Bronchial epithelial cell (primary cell): ENCODE results near the gene PHPT1. TPM values are rescaled to one million over a fixed set of nuclear protein-coding genes. Genes with fewer than 3 reads are reported as not detected.

Experiments
- DNase-seq: peaks from one replicate; pipeline ENCODE4 v3.0.0-alpha.2; 2010; ENCODE audit warnings: low read depth
- FAIRE-seq: peaks from 2 replicates; lab custom pipeline; 2011; peaks lifted over from hg19 to GRCh38; lab: Jason Lieb, UNC
- H3K27me3 ChIP-seq: 2 replicates; pipeline ENCODE4 v1.5.1; 2011; ENCODE audit warnings: low read length; ENCODE audit not compliant: control insufficient read depth, insufficient read depth
- H3K36me3 ChIP-seq: 2 replicates; pipeline ENCODE4 v1.5.1; 2011; ENCODE audit warnings: low read length; ENCODE audit not compliant: control insufficient read depth, insufficient read depth
- H3K4me3 ChIP-seq: 2 replicates; pipeline ENCODE4 v1.5.1; 2011; ENCODE audit warnings: mild to moderate bottlenecking, low read depth, low read length, control low read depth
- CTCF ChIP-seq: IDR thresholded peaks from 2 replicates; pipeline ENCODE4 v1.5.1; 2011; ENCODE audit warnings: mild to moderate bottlenecking, moderate library complexity, low read length, control low read depth, inconsistent platforms; ENCODE audit not compliant: insufficient read depth, severe bottlenecking
- total RNA-seq: library from RNA; depleted of rRNA; stranded (reverse); fragments of >200 nt; gene quantifications from 2 replicates; pipeline ENCODE4 v1.2.1, GENCODE V29; 2014

The PHPT1 gene
- total RNA-seq, 1 donor from 2014 or later = 57.9 TPM

GRCh38 chr9:136847088-136847825 is 2.0 kb upstream of the PHPT1 start:
- peak overlapping the region; percentile 80 for H3K4me3 ChIP-seq
- H3K27me3 ChIP-seq = peaks cover 7% of the 10 kb centered on the region
- no peak for TF ChIP-seq CTCF
- DNase-seq (peak; percentile 44), FAIRE-seq (no peak)
- H3K36me3 ChIP-seq = peaks cover 10% of the 10 kb centered on the region

- TF ChIP-seq CTCF = no peak
- peaks cover 7% of the 10 kb centered on the region for H3K27me3 ChIP-seq
- peak overlapping the region; percentile 80 for H3K4me3 ChIP-seq
- DNase-seq = peak; percentile 61
- peaks cover 10% of the 10 kb centered on the region for H3K36me3 ChIP-seq
- no peak for FAIRE-seq
These were observed 1.3 kb upstream of the PHPT1 start for GRCh38 chr9:136847826-136848392.

- H3K4me3 ChIP-seq = peak overlapping the region; percentile 80
- DNase-seq (peak; percentile 8), FAIRE-seq (no peak)
- peaks cover 10% of the 10 kb centered on the region for H3K36me3 ChIP-seq
- TF ChIP-seq CTCF = no peak
- H3K27me3 ChIP-seq = peaks cover 7% of the 10 kb centered on the region
These were observed 694 bp upstream of the PHPT1 start for GRCh38 chr9:136848393-136849037.

DNA sequence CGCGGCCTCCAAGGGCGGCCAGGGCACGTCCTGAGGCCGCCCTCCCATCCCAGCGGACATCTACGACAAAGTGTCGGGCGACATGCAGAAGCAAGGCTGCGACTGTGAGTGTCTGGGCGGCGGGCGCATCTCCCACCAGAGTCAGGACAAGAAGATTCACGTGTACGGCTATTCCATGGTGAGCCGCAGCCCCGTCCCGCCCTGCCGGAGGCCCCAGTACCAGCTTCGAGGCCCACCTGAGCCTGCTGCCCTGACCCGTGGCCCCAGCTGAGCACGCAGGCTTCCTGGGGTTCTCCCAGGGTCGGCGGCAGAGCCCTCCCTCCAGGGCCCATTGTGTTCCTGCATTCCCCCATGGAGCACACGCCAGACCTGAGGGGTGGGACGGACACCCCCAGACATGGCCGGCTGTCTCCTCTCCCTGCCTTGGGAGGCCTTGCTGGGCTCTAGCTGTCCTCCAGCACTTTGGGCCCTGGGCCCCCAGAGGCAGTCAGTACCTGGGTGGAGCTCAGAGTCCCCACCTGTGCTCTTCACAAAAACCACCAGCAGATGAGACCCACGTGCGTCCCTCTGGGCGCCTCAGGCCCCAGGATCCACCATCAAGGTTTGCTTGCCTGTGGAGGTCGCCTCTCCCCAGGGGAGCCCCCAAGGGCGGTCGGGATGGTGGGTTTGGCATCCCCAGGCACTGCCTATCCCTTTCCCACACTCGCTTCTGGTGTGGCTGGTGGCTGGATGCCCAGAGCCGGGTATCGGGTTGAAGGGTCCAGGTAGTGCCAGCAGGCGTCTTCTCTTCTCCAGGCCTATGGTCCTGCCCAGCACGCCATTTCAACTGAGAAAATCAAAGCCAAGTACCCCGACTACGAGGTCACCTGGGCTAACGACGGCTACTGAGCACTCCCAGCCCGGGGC is 1.0 kb downstream of the PHPT1 start:
- Histone ChIP-seq H3K36me3 (peaks cover 10% of the 10 kb centered on the region), H3K4me3 (peak overlapping the region; percentile 80)
- FAIRE-seq = no peak

More for the DNA sequence above, 1.0 kb downstream of the PHPT1 start:
- no peak for DNase-seq
- TF ChIP-seq CTCF = no peak
- peaks cover 5% of the 10 kb centered on the region for H3K27me3 ChIP-seq
